ENCODE data around the gene WWTR1.

WWTR1 gene

GRCh38 chr3:149592758-149593240 lies 65.0 kb downstream of the WWTR1 start:
- no peak for DNase-seq (ENCODE audit: low read depth)

- DNase-seq (ENCODE audit: low read depth): no peak
Observed at GRCh38 chr3:149590691-149591441, 67.0 kb downstream of the WWTR1 start.

GRCh38 chr3:149589332-149589731 lies 68.5 kb downstream of the WWTR1 start:
- no peak for DNase-seq (ENCODE audit: low read depth)

- no peak for DNase-seq (ENCODE audit: low read depth)
Observed at GRCh38 chr3:149588909-149589308, 68.9 kb downstream of the WWTR1 start.

- no peak for DNase-seq (ENCODE audit: low read depth)
Observed at GRCh38 chr3:149587383-149587782, 70.4 kb downstream of the WWTR1 start.

- no peak for DNase-seq (ENCODE audit: low read depth)
Observed at GRCh38 chr3:149586871-149587270, 71.0 kb downstream of the WWTR1 start.

- no peak for DNase-seq (ENCODE audit: low read depth)
Observed at GRCh38 chr3:149585401-149585726, 72.5 kb downstream of the WWTR1 start.

GRCh38 chr3:149583921-149584635 lies 73.7 kb downstream of the WWTR1 start:
- no peak for DNase-seq (ENCODE audit: low read depth)

- no peak for DNase-seq (ENCODE audit: low read depth)
Observed at GRCh38 chr3:149582395-149582794, 75.4 kb downstream of the WWTR1 start.

GRCh38 chr3:149581681-149582370 lies 76.0 kb downstream of the WWTR1 start:
- no peak for DNase-seq (ENCODE audit: low read depth)

- DNase-seq (ENCODE audit: low read depth): no peak
Observed at GRCh38 chr3:149581248-149581647, 76.6 kb downstream of the WWTR1 start.

- no peak for DNase-seq (ENCODE audit: low read depth)
Observed at GRCh38 chr3:149579838-149580542, 77.8 kb downstream of the WWTR1 start.

- no peak for DNase-seq (ENCODE audit: low read depth)
Observed at GRCh38 chr3:149579161-149579560, 78.7 kb downstream of the WWTR1 start.

- no peak for DNase-seq (ENCODE audit: low read depth)
Observed at GRCh38 chr3:149577801-149578200, 80.0 kb downstream of the WWTR1 start.

- no peak for DNase-seq (ENCODE audit: low read depth)
Observed at GRCh38 chr3:149575961-149576564, 81.8 kb downstream of the WWTR1 start.

- DNase-seq (ENCODE audit: low read depth): no peak
Observed at GRCh38 chr3:149575213-149575960, 82.4 kb downstream of the WWTR1 start.

GRCh38 chr3:149572796-149573414 lies 84.9 kb downstream of the WWTR1 start:
- no peak for DNase-seq (ENCODE audit: low read depth)

GRCh38 chr3:149571381-149571780 lies 86.4 kb downstream of the WWTR1 start:
- DNase-seq (ENCODE audit: low read depth): no peak

GRCh38 chr3:149570016-149570415 lies 87.8 kb downstream of the WWTR1 start:
- DNase-seq (ENCODE audit: low read depth): no peak

GRCh38 chr3:149567381-149567780 lies 90.4 kb downstream of the WWTR1 start:
- no peak for DNase-seq (ENCODE audit: low read depth)

Measured in activated T-cell treated with anti-CD3 and anti-CD28 coated beads for 1 hour (primary cell).